ENCODE measurements around the gene MRPS23. TPM values are rescaled to one million over a fixed set of nuclear protein-coding genes. Genes with fewer than 3 reads are reported as not detected.

Gene MRPS23
- total RNA-seq, 1 donor from 2014 or later = 43.2 TPM

GRCh38 chr17:57809879-57810278, 40.0 kb downstream of the MRPS23 start:
- Histone ChIP-seq H3K27me3 (ENCODE audit: control insufficient read depth, insufficient read depth, low read length) (peaks cover 2% of the 10 kb centered on the region), H3K36me3 (ENCODE audit: control insufficient read depth, insufficient read depth, low read length) (no peaks in the 10 kb centered on the region), H3K4me3 (ENCODE audit: low read depth, low read length) (no peak overlapping the region)
- DNase-seq (ENCODE audit: low read depth) = no peak
- no peak for TF ChIP-seq CTCF (IDR thresholded peaks at IDR 0.05; ENCODE audit: insufficient read depth, low read length, poor library complexity, severe bottlenecking)

GRCh38 chr17:57808882-57809281, 41.0 kb downstream of the MRPS23 start:
- no peak for TF ChIP-seq CTCF (IDR thresholded peaks at IDR 0.05; ENCODE audit: insufficient read depth, low read length, poor library complexity, severe bottlenecking)
- DNase-seq (ENCODE audit: low read depth) = no peak
- no peaks in the 10 kb centered on the region for H3K36me3 ChIP-seq (ENCODE audit: control insufficient read depth, insufficient read depth, low read length)
- peaks cover 2% of the 10 kb centered on the region for H3K27me3 ChIP-seq (ENCODE audit: control insufficient read depth, insufficient read depth, low read length)
- no peak overlapping the region for H3K4me3 ChIP-seq (ENCODE audit: low read depth, low read length)

- Histone ChIP-seq H3K4me3 (ENCODE audit: low read depth, low read length) (no peak overlapping the region), H3K36me3 (ENCODE audit: control insufficient read depth, insufficient read depth, low read length) (no peaks in the 10 kb centered on the region), H3K27me3 (ENCODE audit: control insufficient read depth, insufficient read depth, low read length) (peaks cover 2% of the 10 kb centered on the region)
- no peak for TF ChIP-seq CTCF (IDR thresholded peaks at IDR 0.05; ENCODE audit: insufficient read depth, low read length, poor library complexity, severe bottlenecking)
- DNase-seq (ENCODE audit: low read depth) = no peak
These were observed 43.5 kb downstream of the MRPS23 start for GRCh38 chr17:57806167-57806830.

- no peak for TF ChIP-seq CTCF (IDR thresholded peaks at IDR 0.05; ENCODE audit: insufficient read depth, low read length, poor library complexity, severe bottlenecking)
- H3K4me3 ChIP-seq (ENCODE audit: low read depth, low read length) = no peak overlapping the region
- H3K27me3 ChIP-seq (ENCODE audit: control insufficient read depth, insufficient read depth, low read length) = peaks cover 2% of the 10 kb centered on the region
- no peaks in the 10 kb centered on the region for H3K36me3 ChIP-seq (ENCODE audit: control insufficient read depth, insufficient read depth, low read length)
- DNase-seq (ENCODE audit: low read depth) = no peak
These were observed 46.8 kb downstream of the MRPS23 start for GRCh38 chr17:57803021-57803420.

GRCh38 chr17:57801044-57801711, 48.7 kb downstream of the MRPS23 start:
- H3K27me3 ChIP-seq (ENCODE audit: control insufficient read depth, insufficient read depth, low read length) = no peaks in the 10 kb centered on the region

More at GRCh38 chr17:57801044-57801711, 48.7 kb downstream of the MRPS23 start:
- Histone ChIP-seq H3K36me3 (ENCODE audit: control insufficient read depth, insufficient read depth, low read length) (no peaks in the 10 kb centered on the region), H3K4me3 (ENCODE audit: low read depth, low read length) (no peak overlapping the region)
- TF ChIP-seq CTCF (IDR thresholded peaks at IDR 0.05; ENCODE audit: insufficient read depth, low read length, poor library complexity, severe bottlenecking) = no peak
- no peak for DNase-seq (ENCODE audit: low read depth)
